ENCODE measurements around the gene CDC25B. TPM values are rescaled to one million over a fixed set of nuclear protein-coding genes. Genes with fewer than 3 reads are reported as not detected.
A peak's percentile ranks its signal among the peaks of the same experiment; 100 is the strongest.

Gene CDC25B
- total RNA-seq, 1 donor from 2014 or later = 26.5 TPM

DNA sequence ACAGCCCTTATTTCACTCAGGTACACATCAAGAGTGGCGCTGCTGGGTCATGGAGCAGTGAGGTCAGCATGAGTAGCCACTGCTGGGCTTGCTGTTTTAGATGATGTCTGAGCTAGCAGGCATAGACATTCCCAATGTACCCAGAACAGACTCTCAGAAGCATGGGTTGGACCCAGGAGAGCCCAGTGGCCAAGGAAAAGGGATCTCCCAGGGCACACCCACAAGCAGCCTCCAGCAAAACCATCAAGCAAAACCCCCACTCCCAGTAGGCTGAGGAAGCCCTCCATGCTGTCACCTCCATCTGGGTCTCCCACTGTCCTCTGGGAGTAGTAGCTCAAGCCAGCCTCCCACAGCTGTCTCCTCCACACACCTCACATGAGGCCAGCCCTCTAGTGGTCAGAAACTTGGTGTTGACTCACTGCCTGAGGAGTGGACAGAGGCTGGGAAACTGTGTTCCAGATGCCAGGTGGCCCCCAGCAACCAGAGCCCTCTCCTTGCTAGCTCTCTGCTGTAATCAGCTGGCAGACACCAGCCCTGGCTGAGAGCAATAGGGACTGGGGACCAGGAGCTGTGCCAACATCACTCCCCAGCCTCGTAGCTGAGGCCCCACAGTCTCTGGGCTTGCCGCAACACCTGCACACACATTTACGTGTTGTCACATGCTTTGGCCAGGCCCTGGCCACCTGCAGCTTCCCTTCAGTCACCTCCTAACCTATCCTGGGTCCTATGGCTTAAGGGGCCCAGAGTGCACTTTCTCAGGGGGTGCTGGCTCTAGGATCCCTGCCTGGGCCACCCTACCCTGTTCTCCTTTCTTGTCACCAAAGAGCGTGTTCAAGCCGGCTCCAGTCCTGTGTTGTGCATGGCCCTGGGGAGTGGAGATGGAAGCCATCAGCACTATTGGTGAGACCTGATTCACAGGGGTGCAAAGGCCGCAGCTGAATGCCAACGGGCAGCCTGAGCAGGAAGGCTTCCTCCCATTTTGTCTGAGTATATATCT is 22.3 kb downstream of the CDC25B start:
- no peak for TF ChIP-seq POLR2A (IDR thresholded peaks at IDR 0.05)
- TF ChIP-seq POLR2AphosphoS5 (IDR thresholded peaks at IDR 0.05; ENCODE audit: insufficient read depth in 1 of 2, low read depth in 1 of 2) = peak in 1 of 2 donors; percentile 17
- TF ChIP-seq, protein P1, sequence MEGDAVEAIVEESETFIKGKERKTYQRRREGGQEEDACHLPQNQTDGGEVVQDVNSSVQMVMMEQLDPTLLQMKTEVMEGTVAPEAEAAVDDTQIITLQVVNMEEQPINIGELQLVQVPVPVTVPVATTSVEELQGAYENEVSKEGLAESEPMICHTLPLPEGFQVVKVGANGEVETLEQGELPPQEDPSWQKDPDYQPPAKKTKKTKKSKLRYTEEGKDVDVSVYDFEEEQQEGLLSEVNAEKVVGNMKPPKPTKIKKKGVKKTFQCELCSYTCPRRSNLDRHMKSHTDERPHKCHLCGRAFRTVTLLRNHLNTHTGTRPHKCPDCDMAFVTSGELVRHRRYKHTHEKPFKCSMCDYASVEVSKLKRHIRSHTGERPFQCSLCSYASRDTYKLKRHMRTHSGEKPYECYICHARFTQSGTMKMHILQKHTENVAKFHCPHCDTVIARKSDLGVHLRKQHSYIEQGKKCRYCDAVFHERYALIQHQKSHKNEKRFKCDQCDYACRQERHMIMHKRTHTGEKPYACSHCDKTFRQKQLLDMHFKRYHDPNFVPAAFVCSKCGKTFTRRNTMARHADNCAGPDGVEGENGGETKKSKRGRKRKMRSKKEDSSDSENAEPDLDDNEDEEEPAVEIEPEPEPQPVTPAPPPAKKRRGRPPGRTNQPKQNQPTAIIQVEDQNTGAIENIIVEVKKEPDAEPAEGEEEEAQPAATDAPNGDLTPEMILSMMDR (IDR thresholded peaks at IDR 0.05) = peak; percentile 22 to 47 (median 42)
- Histone ChIP-seq H3K4me1 (peaks cover 34% of the 10 kb centered on the region), H3K9me3 (no peaks in the 10 kb centered on the region), H3K27ac (peak overlapping the region; percentile 97), H3K27me3 (no peaks in the 10 kb centered on the region), H3K4me3 (no peak overlapping the region), H3K36me3 (peaks cover 0 to 10% of the 10 kb centered on the region in 2 donors)
- DNase-seq (ENCODE audit: extremely low spot score in 2 of 2) = peak in 1 of 2 donors; percentile 89
- intact Hi-C loops (cut with DNase I) = loop anchor here (2.0 kb wide), 1 partner anchor 32 kb away; the partner anchor contains the start of gene CENPB

DNA sequence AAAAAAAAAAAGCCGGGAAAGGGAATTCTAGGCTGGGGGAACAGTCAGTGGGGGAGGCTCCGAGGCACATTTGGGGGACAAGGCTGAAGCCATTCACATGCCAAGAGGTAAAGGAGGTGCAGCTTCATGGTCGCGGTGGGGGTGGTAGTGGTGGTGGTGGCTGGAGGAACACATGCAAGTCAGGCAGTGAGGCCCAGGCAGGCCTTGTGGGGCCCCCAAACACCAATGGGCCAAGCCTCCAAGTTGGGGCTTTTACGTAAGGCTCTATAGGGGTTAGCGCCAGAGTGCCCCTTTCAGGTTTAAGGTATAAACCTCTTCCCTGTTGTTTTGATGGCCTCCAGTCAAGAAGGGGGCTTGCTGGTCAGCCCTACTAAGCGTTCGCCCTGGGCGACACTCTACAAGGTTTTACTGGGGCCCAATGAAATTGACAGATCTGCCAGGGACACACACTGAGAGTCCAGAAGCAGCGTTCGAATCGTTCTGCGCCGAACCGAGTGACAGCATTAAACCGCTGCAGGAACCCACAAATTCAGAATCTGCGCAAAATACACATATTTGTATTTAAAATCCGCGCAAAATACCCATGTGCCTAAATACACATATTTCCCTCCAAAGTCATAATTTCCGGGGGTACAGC is 23.4 kb downstream of the CDC25B start:
- intact Hi-C loops (cut with DNase I) = loop anchor here (2.0 kb wide), 1 partner anchor 33 kb away; the partner anchor contains the start of gene CENPB
- no peaks in the 10 kb centered on the region for H3K9me3 ChIP-seq
- H3K4me3 ChIP-seq = peak overlapping the region; percentile 54 to 87
- H3K27ac ChIP-seq = peak overlapping the region; percentile 97
- H3K27me3 ChIP-seq = no peaks in the 10 kb centered on the region
- peak in 1 of 2 donors; percentile 88 for DNase-seq (ENCODE audit: extremely low spot score in 2 of 2)
- TF ChIP-seq POLR2A (IDR thresholded peaks at IDR 0.05) (no peak), POLR2AphosphoS5 (IDR thresholded peaks at IDR 0.05; ENCODE audit: insufficient read depth in 1 of 2, low read depth in 1 of 2) (no peak)
- TF ChIP-seq, protein P1 (IDR thresholded peaks at IDR 0.05) = no peak
- peaks cover 0 to 20% of the 10 kb centered on the region in 2 donors for H3K36me3 ChIP-seq
- peaks cover 33% of the 10 kb centered on the region for H3K4me1 ChIP-seq

DNA sequence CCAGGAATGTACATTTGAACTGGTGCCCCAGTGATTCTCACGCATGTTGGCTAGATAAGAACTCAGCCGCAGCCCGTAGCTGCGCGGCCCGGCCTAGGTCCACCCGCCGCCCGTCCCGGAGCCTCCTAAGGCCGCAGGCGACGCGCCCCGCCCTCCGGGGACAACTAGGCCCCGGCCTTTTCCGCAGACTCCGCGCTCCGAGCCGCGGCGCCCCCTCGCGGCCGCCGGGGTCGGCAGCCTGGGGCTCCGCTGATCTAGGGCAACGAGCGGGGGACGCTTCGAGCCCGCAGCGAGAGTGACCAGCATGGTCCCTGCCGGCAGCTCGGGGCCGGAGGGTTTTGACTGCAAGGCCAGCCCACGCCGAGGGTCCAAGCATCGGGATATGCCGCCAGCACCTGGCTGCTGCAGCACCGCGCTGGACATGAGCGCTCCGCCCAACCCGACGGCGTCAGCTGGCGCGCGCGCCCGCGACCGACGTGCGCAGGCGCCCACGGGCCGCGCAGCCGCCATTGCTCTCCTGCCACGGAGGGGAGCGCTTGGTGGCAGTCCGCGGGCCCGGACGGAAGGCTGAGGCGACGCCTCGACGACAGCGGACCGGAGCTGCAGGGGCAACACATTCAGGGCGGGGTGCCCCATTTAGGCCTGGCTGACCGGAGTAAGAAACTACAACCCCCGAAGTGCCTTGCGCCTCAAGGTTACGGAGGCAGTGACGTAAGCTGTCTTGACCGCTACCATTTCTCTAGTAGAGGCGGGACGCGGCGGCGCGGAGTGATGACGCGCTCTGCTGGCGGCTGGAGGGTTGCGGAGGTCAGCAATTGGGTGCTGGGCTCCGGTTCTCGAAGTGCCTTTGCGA is 24.2 kb downstream of the CDC25B start, which contains the start of gene AP5S1:
Gene AP5S1 (plus strand): TSS at position 500 of the 853 bp plus-strand sequence. CDS start 1,571 bp downstream, outside the sequence.
- TF ChIP-seq, protein P1 (IDR thresholded peaks at IDR 0.05) = peak; percentile 99 to 100 (median 100)
- TF ChIP-seq POLR2AphosphoS5 (IDR thresholded peaks at IDR 0.05; ENCODE audit: insufficient read depth in 1 of 2, low read depth in 1 of 2) = peak; percentile 87 to 90
- TF ChIP-seq POLR2A (IDR thresholded peaks at IDR 0.05) = peak in 1 of 2 donors; percentile 38
- no peaks in the 10 kb centered on the region for H3K9me3 ChIP-seq
- intact Hi-C loops (cut with DNase I) = no loop called here

DNA sequence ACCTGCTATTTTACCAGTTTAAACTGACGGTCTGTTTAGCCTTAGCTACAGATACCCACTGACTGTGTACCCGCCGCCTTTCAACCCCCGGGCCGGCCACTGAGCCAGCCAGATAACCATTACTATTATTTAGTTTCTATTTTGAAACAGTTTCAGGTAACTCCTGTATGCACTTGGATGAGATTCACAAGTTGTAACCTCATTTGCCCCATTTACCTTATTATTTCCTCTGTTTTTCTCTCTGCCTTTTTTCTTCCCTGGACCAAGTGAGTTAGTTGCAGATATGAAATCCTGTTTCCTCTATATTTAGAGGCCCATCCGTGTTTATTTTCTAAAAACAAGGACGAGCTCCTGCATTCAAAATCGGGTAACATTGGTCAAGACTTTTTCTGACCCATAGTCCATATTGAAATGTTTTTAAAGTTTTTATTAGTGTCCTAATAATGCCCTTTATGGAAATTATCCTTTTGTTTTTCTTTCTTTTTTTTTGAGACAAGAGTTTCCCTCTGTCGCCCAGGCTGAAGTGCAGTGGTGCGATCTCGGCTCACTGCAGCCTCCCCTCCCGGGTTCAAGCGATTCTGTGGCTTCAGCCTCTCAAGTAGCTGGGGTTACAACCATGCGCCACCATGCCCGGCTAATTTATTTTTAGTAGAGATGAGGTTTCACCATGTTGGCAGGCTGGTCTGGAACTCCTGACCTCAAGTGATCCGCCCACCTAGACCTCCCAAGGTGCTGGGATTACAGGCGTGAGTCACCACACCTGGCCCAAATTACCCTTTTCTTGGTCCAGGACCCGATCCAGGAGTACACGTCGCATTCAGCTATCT is 25.0 kb downstream of the CDC25B start:
- no peaks in the 10 kb centered on the region for H3K27me3 ChIP-seq
- intact Hi-C loops (cut with DNase I) = no loop called here
- H3K4me1 ChIP-seq = peaks cover 33% of the 10 kb centered on the region
- H3K27ac ChIP-seq = peak overlapping the region; percentile 97
- peak overlapping the region; percentile 54 to 87 for H3K4me3 ChIP-seq
- TF ChIP-seq POLR2AphosphoS5 (IDR thresholded peaks at IDR 0.05; ENCODE audit: insufficient read depth in 1 of 2, low read depth in 1 of 2) (peak in 1 of 2 donors; percentile 1), POLR2A (IDR thresholded peaks at IDR 0.05) (no peak)
- H3K36me3 ChIP-seq = peaks cover 0 to 21% of the 10 kb centered on the region in 2 donors
- H3K9me3 ChIP-seq = no peaks in the 10 kb centered on the region
- DNase-seq (ENCODE audit: extremely low spot score in 2 of 2) = peak in 1 of 2 donors; percentile 88

More for the DNA sequence above, 24.2 kb downstream of the CDC25B start, which contains the start of gene AP5S1:
- no peaks in the 10 kb centered on the region for H3K27me3 ChIP-seq
- DNase-seq (ENCODE audit: extremely low spot score in 2 of 2) = peak in 1 of 2 donors; percentile 98
- H3K36me3 ChIP-seq = peaks cover 0 to 21% of the 10 kb centered on the region in 2 donors
- H3K27ac ChIP-seq = peak within 1 kb of the TSS; percentile 97
- H3K4me3 ChIP-seq = peak within 1 kb of the TSS; percentile 54 to 87
- H3K4me1 ChIP-seq = peaks cover 33% of the 10 kb centered on the region

All from vagina (tissue), 2 donors.